HCT116 (cell line): Measurements from ENCODE around the gene SPSB3. TPM values are rescaled to one million over a fixed set of nuclear protein-coding genes. Genes with fewer than 3 reads are reported as not detected.

ENCODE experiments used
- ATAC-seq: fragments of 200-7000 bp; cut with Tn5 transposase; 2 replicates; pipeline ENCODE4 v1.9.1; 2020; ENCODE audit warnings: mild to moderate bottlenecking, moderate library complexity
- BruUV-seq: library from RNA; stranded (reverse); fragments of 400-500 nt; replicated peaks from 2 replicates; lab custom pipeline; 2021; lab: Mats Ljungman, UMichigan
- CTCF ChIA-PET: fragments of 300-600 bp; sonication (Branson Sonifier 250); formaldehyde crosslinking; loops from one replicate; lab custom pipeline; 2021; ENCODE audit warnings: antibody characterized with exemption; lab: Charles Lee
- POLR2A ChIA-PET: fragments of 300-600, 350-600 bp; sonication (Branson Sonifier 250); formaldehyde crosslinking; loops from one replicate; lab custom pipeline; 2021; ENCODE audit warnings: antibody characterized with exemption; lab: Charles Lee
- RAD21 ChIA-PET, 2 experiments: fragments of 300-600 bp; sonication (Branson Sonifier 250); formaldehyde crosslinking; loops; one replicate each; lab custom pipeline; 2023; ENCODE audit warnings: low total read pairs in 2 of 2; ENCODE audit not compliant: uncharacterized antibody in 2 of 2, unreplicated experiment in 2 of 2, low non-redundant PET in 1 of 2; lab: Charles Lee
- DNase-seq: peaks from one replicate; pipeline ENCODE4 v3.0.0-alpha.2; 2010; ENCODE audit warnings: low read depth, low spot score
- H2AFZ ChIP-seq: fragments of 200-600 bp; shearing (Covaris generic), sonication (generic); 2 replicates; pipeline ENCODE4 v1.6.1; 2017; ENCODE audit warnings: low read depth, mixed run types, mixed read lengths, antibody characterized with exemption, low read length; ENCODE audit not compliant: poor library complexity, severe bottlenecking
- H3K27ac ChIP-seq: 2 replicates; pipeline ENCODE4 v1.5.1; 2012; ENCODE audit warnings: low read depth, low read length
- H3K27me3 ChIP-seq: fragments of 200-600 bp; sonication (generic); 2 replicates; pipeline ENCODE4 v1.6.1; 2016; ENCODE audit warnings: mixed run types, low read length, mixed read lengths; ENCODE audit not compliant: insufficient read depth
- H3K36me3 ChIP-seq, 2 experiments: fragments of 200-500 bp in 1 of 2; fragments of 200-600 bp in 1 of 2; sonication (Bioruptor generic) in 1 of 2; sonication (generic) in 1 of 2; 2 replicates each; pipeline versions ENCODE4 v1.5.1 to v1.6.1; 2014 to 2016; ENCODE audit warnings: low read length in 2 of 2, inconsistent platforms in 1 of 2, mixed read lengths in 1 of 2, mixed run types in 1 of 2; ENCODE audit not compliant: insufficient read depth in 2 of 2, control insufficient read depth in 1 of 2
- H3K4me1 ChIP-seq, 2 experiments: fragments of 200-600 bp in 1 of 2; sonication (generic) in 1 of 2; 2 replicates each; pipeline versions ENCODE4 v1.5.1 to v1.6.1; 2012 to 2017; ENCODE audit warnings: low read length in 2 of 2, inconsistent platforms in 1 of 2, mild to moderate bottlenecking in 1 of 2, mixed read lengths in 1 of 2, mixed run types in 1 of 2, moderate library complexity in 1 of 2; ENCODE audit not compliant: insufficient read depth in 2 of 2, control insufficient read depth in 1 of 2
- H3K4me2 ChIP-seq: fragments of 200-600 bp; sonication (generic); 2 replicates; pipeline ENCODE4 v1.6.1; 2017; ENCODE audit warnings: mixed run types, low read length, mixed read lengths
- H3K4me3 ChIP-seq, 2 experiments: fragments of 200-600 bp in 1 of 2; sonication (generic) in 1 of 2; replicated peaks in 1 of 2; 2 replicates each; pipeline ENCODE4 v1.5.1; 2011 to 2016; ENCODE audit warnings: low read length in 2 of 2, control low read depth in 1 of 2, low read depth in 1 of 2, mild to moderate bottlenecking in 1 of 2, mixed read lengths in 1 of 2, mixed run types in 1 of 2
- H3K79me2 ChIP-seq: fragments of 200-600 bp; sonication (generic); 2 replicates; pipeline ENCODE4 v1.6.1; 2017; ENCODE audit warnings: mild to moderate bottlenecking, mixed run types, low read length, moderate library complexity, mixed read lengths; ENCODE audit not compliant: insufficient read depth
- H3K9ac ChIP-seq: fragments of 200-600 bp; sonication (generic); 2 replicates; pipeline ENCODE4 v1.6.1; 2016; ENCODE audit warnings: low read length, mixed read lengths
- H3K9me2 ChIP-seq: fragments of 200-600 bp; sonication (generic), shearing (Covaris generic); 2 replicates; pipeline ENCODE4 v1.6.1; 2017; ENCODE audit warnings: mixed run types, mild to moderate bottlenecking, moderate library complexity; ENCODE audit not compliant: insufficient read depth
- H3K9me3 ChIP-seq, 2 experiments: fragments of 200-500 bp in 1 of 2; fragments of 200-600 bp in 1 of 2; sonication (Bioruptor generic) in 1 of 2; sonication (generic) in 1 of 2; 2 replicates each; pipeline ENCODE4 v1.6.1; 2014 to 2017; ENCODE audit warnings: low read length in 2 of 2, mixed read lengths in 2 of 2, inconsistent platforms in 1 of 2, low read depth in 1 of 2, mild to moderate bottlenecking in 1 of 2, mixed run types in 1 of 2, moderate library complexity in 1 of 2; ENCODE audit not compliant: control insufficient read depth in 1 of 2, insufficient read depth in 1 of 2
- H4K20me1 ChIP-seq: fragments of 200-600 bp; sonication (generic), shearing (Covaris generic); 2 replicates; pipeline ENCODE4 v1.6.1; 2017; ENCODE audit warnings: mixed run types, mild to moderate bottlenecking, moderate library complexity; ENCODE audit not compliant: insufficient read depth
- CEBPB ChIP-seq: IDR thresholded peaks from 2 replicates; pipeline ENCODE4 v1.6.1; 2012; ENCODE audit warnings: low read depth
- EZH2 ChIP-seq: fragments of 200-600 bp; sonication (generic); IDR thresholded peaks from 2 replicates; pipeline ENCODE4 v1.6.1; 2017; ENCODE audit warnings: antibody characterized with exemption, mixed run types
- EZH2phosphoT487 ChIP-seq: fragments of 200-600 bp; IDR thresholded peaks from 2 replicates; pipeline ENCODE4 v1.6.1; 2018; ENCODE audit warnings: antibody characterized with exemption, borderline replicate concordance
- POLR2AphosphoS5 ChIP-seq: IDR thresholded peaks from 2 replicates; pipeline ENCODE4 v1.6.1; 2011; ENCODE audit warnings: mild to moderate bottlenecking, low read depth, low read length, moderate library complexity
- ZFX ChIP-seq: fragments of 450-650 bp; IDR thresholded peaks from 2 replicates; pipeline ENCODE4 v1.6.1; 2017
- intact Hi-C: fragments of 100-400 bp; cut with micrococcal nuclease; formaldehyde crosslinking; loops from 2 replicates; pipeline ENCODE4 v1.10.0; 2022
- total RNA-seq: library from RNA; stranded (reverse); gene quantifications from one replicate; pipeline ENCODE4 v1.2.1, GENCODE V29; 2021; ENCODE audit not compliant: unreplicated experiment
- TF ChIP-seq, protein P1 (sequence below): IDR thresholded peaks from 2 replicates; pipeline ENCODE4 v1.6.1; 2011; ENCODE audit warnings: mild to moderate bottlenecking, low read length, moderate library complexity; ENCODE audit not compliant: insufficient replicate concordance; ENCODE audit errors: extremely low read depth
- TF ChIP-seq, protein P2 (sequence below): IDR thresholded peaks from 2 replicates; pipeline ENCODE4 v1.6.1; 2012; ENCODE audit warnings: low read depth

The SPSB3 gene
- total RNA-seq, 1 experiment from 2014 or later = 31.6 TPM

DNA sequence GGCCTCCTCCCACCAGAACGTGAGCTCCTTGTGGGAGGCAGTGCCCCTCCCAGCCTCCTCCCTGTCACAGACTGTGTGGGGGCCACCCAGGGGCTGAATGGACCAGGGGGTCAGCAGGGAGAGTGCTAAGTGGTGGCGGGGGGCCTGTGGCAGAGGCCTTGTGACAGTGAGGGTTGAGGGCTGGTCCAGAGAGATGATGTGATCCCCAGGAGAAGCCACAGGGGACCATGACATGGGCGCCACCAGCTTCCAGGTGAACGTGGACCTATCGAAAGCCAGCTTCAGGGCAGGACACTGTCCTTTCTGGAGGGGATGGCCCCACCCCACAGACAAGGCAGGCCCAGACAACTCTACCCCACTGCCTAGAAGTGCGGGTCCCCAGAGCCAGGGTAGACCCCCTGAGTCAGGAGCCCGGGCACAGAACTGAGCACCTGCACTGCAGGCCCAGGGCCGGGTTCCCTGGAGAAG, 3.1 kb downstream of the SPSB3 start:
- Histone ChIP-seq H2AFZ (no peak overlapping the region), H3K27ac (peak overlapping the region; percentile 34; the same call in 1 of the 2 replicates), H3K27me3 (no peaks in the 10 kb centered on the region), H3K4me1 (peaks cover 4 to 27% of the 10 kb centered on the region in 2 experiments), H4K20me1 (no peaks in the 10 kb centered on the region), H3K9me2 (no peaks in the 10 kb centered on the region), H3K4me2 (no peak overlapping the region), H3K79me2 (peaks cover 33% of the 10 kb centered on the region), H3K36me3 (peaks cover 0 to 4% of the 10 kb centered on the region in 2 experiments; a peak in 3 of 4 replicates), H3K9me3 (no peaks in the 10 kb centered on the region), H3K9ac (no peak overlapping the region), H3K4me3 (no peak overlapping the region)
- DNase-seq = no peak
- TF ChIP-seq, protein P1, sequence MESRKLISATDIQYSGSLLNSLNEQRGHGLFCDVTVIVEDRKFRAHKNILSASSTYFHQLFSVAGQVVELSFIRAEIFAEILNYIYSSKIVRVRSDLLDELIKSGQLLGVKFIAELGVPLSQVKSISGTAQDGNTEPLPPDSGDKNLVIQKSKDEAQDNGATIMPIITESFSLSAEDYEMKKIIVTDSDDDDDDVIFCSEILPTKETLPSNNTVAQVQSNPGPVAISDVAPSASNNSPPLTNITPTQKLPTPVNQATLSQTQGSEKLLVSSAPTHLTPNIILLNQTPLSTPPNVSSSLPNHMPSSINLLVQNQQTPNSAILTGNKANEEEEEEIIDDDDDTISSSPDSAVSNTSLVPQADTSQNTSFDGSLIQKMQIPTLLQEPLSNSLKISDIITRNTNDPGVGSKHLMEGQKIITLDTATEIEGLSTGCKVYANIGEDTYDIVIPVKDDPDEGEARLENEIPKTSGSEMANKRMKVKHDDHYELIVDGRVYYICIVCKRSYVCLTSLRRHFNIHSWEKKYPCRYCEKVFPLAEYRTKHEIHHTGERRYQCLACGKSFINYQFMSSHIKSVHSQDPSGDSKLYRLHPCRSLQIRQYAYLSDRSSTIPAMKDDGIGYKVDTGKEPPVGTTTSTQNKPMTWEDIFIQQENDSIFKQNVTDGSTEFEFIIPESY = no peak
- TF ChIP-seq EZH2 = no peak
- no peak for TF ChIP-seq POLR2AphosphoS5
- TF ChIP-seq ZFX = no peak
- TF ChIP-seq, protein P2, sequence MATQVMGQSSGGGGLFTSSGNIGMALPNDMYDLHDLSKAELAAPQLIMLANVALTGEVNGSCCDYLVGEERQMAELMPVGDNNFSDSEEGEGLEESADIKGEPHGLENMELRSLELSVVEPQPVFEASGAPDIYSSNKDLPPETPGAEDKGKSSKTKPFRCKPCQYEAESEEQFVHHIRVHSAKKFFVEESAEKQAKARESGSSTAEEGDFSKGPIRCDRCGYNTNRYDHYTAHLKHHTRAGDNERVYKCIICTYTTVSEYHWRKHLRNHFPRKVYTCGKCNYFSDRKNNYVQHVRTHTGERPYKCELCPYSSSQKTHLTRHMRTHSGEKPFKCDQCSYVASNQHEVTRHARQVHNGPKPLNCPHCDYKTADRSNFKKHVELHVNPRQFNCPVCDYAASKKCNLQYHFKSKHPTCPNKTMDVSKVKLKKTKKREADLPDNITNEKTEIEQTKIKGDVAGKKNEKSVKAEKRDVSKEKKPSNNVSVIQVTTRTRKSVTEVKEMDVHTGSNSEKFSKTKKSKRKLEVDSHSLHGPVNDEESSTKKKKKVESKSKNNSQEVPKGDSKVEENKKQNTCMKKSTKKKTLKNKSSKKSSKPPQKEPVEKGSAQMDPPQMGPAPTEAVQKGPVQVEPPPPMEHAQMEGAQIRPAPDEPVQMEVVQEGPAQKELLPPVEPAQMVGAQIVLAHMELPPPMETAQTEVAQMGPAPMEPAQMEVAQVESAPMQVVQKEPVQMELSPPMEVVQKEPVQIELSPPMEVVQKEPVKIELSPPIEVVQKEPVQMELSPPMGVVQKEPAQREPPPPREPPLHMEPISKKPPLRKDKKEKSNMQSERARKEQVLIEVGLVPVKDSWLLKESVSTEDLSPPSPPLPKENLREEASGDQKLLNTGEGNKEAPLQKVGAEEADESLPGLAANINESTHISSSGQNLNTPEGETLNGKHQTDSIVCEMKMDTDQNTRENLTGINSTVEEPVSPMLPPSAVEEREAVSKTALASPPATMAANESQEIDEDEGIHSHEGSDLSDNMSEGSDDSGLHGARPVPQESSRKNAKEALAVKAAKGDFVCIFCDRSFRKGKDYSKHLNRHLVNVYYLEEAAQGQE = no peak
- TF ChIP-seq CEBPB = no peak
- TF ChIP-seq EZH2phosphoT487 = no peak
- intact Hi-C loops = no loop called here
- no TSS peak for BruUV-seq
- ChIA-PET CTCF (no interaction called here), POLR2A (interaction anchor here (1.2 kb wide), 1 partner anchor 185 kb away, joined by 3 read pairs; the partner anchor contains the start of gene RPS2), RAD21 (no interaction called here)
- ATAC-seq = no peak
